Measurements from ENCODE around the gene CFB. TPM values are rescaled to one million over a fixed set of nuclear protein-coding genes. Genes with fewer than 3 reads are reported as not detected.

CFB gene
- total and polyA plus RNA-seq, 9 of the 15 experiments (the other 6 are each of a cell fraction or from before 2014, with no cell fraction given), result 0.08 to 0.91 (median 0.22) TPM; not detected in 4

DNA sequence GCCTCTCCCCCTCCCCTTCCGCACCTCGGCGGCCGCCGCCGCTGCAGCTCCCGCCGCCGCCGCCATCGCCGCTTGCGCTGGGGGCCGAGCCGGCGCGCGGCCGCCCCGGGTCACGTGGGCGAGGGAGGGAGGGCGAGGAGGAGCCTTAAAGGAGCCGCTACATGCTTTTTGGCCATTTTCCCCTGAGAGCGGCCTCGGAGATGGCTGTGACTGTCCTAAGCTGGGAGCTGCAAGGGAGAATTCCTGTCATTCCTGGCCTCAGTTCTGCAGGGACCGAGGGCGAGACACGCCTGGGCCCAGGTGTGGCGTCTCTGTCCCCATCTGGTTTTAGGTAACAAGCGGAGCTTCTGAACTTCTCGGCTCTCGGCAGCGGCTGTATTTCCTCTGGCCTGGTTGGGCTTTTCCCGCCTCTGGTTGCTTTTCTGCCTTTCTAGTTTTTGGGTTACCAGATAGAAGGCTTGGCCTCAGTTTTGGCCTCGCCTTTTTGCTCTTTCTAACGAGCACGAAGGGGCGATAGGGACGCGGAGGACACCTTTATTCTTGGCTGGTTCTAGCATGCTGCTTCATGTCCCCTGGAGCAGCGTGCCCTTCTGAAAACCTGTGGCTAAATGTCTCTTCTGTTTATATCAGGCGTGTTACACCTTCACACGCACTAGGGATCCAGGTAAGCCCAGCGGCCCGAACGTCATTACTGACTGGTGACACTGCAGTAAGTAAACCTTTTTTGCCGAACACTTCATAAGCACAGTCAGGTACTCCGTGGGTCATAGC lies 48.1 kb upstream of the CFB start, which contains the start of gene EHMT2 (continued):
- TF ChIP-seq, protein P1, sequence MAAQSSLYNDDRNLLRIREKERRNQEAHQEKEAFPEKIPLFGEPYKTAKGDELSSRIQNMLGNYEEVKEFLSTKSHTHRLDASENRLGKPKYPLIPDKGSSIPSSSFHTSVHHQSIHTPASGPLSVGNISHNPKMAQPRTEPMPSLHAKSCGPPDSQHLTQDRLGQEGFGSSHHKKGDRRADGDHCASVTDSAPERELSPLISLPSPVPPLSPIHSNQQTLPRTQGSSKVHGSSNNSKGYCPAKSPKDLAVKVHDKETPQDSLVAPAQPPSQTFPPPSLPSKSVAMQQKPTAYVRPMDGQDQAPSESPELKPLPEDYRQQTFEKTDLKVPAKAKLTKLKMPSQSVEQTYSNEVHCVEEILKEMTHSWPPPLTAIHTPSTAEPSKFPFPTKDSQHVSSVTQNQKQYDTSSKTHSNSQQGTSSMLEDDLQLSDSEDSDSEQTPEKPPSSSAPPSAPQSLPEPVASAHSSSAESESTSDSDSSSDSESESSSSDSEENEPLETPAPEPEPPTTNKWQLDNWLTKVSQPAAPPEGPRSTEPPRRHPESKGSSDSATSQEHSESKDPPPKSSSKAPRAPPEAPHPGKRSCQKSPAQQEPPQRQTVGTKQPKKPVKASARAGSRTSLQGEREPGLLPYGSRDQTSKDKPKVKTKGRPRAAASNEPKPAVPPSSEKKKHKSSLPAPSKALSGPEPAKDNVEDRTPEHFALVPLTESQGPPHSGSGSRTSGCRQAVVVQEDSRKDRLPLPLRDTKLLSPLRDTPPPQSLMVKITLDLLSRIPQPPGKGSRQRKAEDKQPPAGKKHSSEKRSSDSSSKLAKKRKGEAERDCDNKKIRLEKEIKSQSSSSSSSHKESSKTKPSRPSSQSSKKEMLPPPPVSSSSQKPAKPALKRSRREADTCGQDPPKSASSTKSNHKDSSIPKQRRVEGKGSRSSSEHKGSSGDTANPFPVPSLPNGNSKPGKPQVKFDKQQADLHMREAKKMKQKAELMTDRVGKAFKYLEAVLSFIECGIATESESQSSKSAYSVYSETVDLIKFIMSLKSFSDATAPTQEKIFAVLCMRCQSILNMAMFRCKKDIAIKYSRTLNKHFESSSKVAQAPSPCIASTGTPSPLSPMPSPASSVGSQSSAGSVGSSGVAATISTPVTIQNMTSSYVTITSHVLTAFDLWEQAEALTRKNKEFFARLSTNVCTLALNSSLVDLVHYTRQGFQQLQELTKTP (IDR thresholded peaks at IDR 0.05; ENCODE audit: low read depth in 1 of 2, partially characterized antibody in 2 of 2), result no peak
- TF ChIP-seq CBX3 (IDR thresholded peaks at IDR 0.05; ENCODE audit: borderline replicate concordance in 1 of 2, low read length in 2 of 2), result 0 out of 3 replicates have a peak, but pooled peaks of 1 of the 2 experiments have one; percentile 39
- TF ChIP-seq SNRNP70 (optimal IDR thresholded peaks at IDR 0.05; ENCODE audit: low read depth, low read length), result no peak
- TF ChIP-seq, protein P2, sequence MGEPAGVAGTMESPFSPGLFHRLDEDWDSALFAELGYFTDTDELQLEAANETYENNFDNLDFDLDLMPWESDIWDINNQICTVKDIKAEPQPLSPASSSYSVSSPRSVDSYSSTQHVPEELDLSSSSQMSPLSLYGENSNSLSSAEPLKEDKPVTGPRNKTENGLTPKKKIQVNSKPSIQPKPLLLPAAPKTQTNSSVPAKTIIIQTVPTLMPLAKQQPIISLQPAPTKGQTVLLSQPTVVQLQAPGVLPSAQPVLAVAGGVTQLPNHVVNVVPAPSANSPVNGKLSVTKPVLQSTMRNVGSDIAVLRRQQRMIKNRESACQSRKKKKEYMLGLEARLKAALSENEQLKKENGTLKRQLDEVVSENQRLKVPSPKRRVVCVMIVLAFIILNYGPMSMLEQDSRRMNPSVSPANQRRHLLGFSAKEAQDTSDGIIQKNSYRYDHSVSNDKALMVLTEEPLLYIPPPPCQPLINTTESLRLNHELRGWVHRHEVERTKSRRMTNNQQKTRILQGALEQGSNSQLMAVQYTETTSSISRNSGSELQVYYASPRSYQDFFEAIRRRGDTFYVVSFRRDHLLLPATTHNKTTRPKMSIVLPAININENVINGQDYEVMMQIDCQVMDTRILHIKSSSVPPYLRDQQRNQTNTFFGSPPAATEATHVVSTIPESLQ (CRISPR knock-in tag; IDR thresholded peaks at IDR 0.05), result peak; percentile 75; the same call in 1 of the 2 replicates
- TF ChIP-seq MAZ (CRISPR knock-in tag; conservative IDR thresholded peaks at IDR 0.05 in 1 of 2, IDR thresholded peaks at IDR 0.05 in 1 of 2), result peak; percentile 86 to 98
- TF ChIP-seq CBX1 (IDR thresholded peaks at IDR 0.05; ENCODE audit: low read depth), result no peak
- peak; percentile 79 for TF ChIP-seq RBFOX2 (IDR thresholded peaks at IDR 0.05; ENCODE audit: low read depth, low read length)
- TF ChIP-seq, protein P3, sequence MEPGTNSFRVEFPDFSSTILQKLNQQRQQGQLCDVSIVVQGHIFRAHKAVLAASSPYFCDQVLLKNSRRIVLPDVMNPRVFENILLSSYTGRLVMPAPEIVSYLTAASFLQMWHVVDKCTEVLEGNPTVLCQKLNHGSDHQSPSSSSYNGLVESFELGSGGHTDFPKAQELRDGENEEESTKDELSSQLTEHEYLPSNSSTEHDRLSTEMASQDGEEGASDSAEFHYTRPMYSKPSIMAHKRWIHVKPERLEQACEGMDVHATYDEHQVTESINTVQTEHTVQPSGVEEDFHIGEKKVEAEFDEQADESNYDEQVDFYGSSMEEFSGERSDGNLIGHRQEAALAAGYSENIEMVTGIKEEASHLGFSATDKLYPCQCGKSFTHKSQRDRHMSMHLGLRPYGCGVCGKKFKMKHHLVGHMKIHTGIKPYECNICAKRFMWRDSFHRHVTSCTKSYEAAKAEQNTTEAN (CRISPR knock-in tag; IDR thresholded peaks at IDR 0.05), result no peak
- TF ChIP-seq SIN3A (IDR thresholded peaks at IDR 0.05; ENCODE audit: borderline replicate concordance in 2 of 2, control insufficient read depth in 1 of 2, low read depth in 2 of 2, low read length in 2 of 2), result 0 out of 4 replicates have a peak, but pooled peaks of 1 of the 2 experiments have one; percentile 28
- no peak for TF ChIP-seq ZNF165 (CRISPR knock-in tag; IDR thresholded peaks at IDR 0.05; ENCODE audit: borderline replicate concordance)
- TF ChIP-seq, protein P4, sequence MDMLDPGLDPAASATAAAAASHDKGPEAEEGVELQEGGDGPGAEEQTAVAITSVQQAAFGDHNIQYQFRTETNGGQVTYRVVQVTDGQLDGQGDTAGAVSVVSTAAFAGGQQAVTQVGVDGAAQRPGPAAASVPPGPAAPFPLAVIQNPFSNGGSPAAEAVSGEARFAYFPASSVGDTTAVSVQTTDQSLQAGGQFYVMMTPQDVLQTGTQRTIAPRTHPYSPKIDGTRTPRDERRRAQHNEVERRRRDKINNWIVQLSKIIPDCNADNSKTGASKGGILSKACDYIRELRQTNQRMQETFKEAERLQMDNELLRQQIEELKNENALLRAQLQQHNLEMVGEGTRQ (CRISPR knock-in tag; IDR thresholded peaks at IDR 0.05), result peak; percentile 94
- no peak for TF ChIP-seq EGR1 (conservative IDR thresholded peaks at IDR 0.05)
- TF ChIP-seq ZNF311 (CRISPR knock-in tag; IDR thresholded peaks at IDR 0.05), result no peak
- TF ChIP-seq XRCC3 (IDR thresholded peaks at IDR 0.05), result no peak
- TF ChIP-seq ZFP30 (CRISPR knock-in tag; IDR thresholded peaks at IDR 0.05; ENCODE audit: borderline replicate concordance), result no peak
- no peak for TF ChIP-seq RFX1 (IDR thresholded peaks at IDR 0.05)
- TF ChIP-seq BRCA1 (IDR thresholded peaks at IDR 0.05), result no peak
- TF ChIP-seq BRCA1 (CRISPR knock-in tag; IDR thresholded peaks at IDR 0.05), result no peak
- TF ChIP-seq HMGN3 (IDR thresholded peaks at IDR 0.05; ENCODE audit: borderline replicate concordance, extremely low read depth, insufficient read length, low read depth, low read length), result peak; percentile 91
